HG02884 (cell line): ENCODE measurements around the gene TMEM254.
A peak's percentile ranks its signal among the peaks of the same experiment; 100 is the strongest.
"Not testable (repeated sequence)": the region's sequence is repeated elsewhere in the genome, so short reads cannot be mapped to it uniquely, and the experiment has no call there.

Experiments used
- ATAC-seq: cut with Tn5 transposase; IDR thresholded peaks from one replicate; pipeline ENCODE4 v1.9.1; 2021; ENCODE audit warnings: mild to moderate bottlenecking, moderate library complexity; ENCODE audit not compliant: unreplicated experiment

The TMEM254 gene

GRCh38 chr10:80078448-80079311 lies at the start of gene TMEM254:
Gene TMEM254 (plus strand): TSS chr10:80078665. CDS start chr10:80078700, 35 bp downstream.
- ATAC-seq, result peak; percentile 80

- peak; percentile 88 for ATAC-seq
These were observed 49.3 kb upstream of the TMEM254 start for GRCh38 chr10:80029205-80029604.

- ATAC-seq, result not testable (repeated sequence)
These were observed 48.6 kb upstream of the TMEM254 start for GRCh38 chr10:80029865-80030264.

GRCh38 chr10:80032503-80032902 lies 46.0 kb upstream of the TMEM254 start:
- ATAC-seq, result no peak

- ATAC-seq, result not testable (repeated sequence)
These were observed 43.7 kb upstream of the TMEM254 start for GRCh38 chr10:80034766-80035165.

GRCh38 chr10:80035430-80035829 lies 43.0 kb upstream of the TMEM254 start:
- not testable (repeated sequence) for ATAC-seq

- not testable (repeated sequence) for ATAC-seq
These were observed 41.5 kb upstream of the TMEM254 start for GRCh38 chr10:80036921-80037500.

GRCh38 chr10:80038226-80038625 lies 40.2 kb upstream of the TMEM254 start:
- ATAC-seq, result not testable (repeated sequence)

- no peak for ATAC-seq
These were observed 37.3 kb upstream of the TMEM254 start for GRCh38 chr10:80041162-80041561.

GRCh38 chr10:80044935-80045334 lies 33.5 kb upstream of the TMEM254 start:
- not testable (repeated sequence) for ATAC-seq

- ATAC-seq, result peak; percentile 80
These were observed 31.6 kb upstream of the TMEM254 start for GRCh38 chr10:80046629-80047441.

GRCh38 chr10:80050752-80051151 lies 27.7 kb upstream of the TMEM254 start:
- ATAC-seq, result no peak

GRCh38 chr10:80051993-80052392 lies 26.5 kb upstream of the TMEM254 start:
- no peak for ATAC-seq

GRCh38 chr10:80055760-80056159 lies 22.7 kb upstream of the TMEM254 start:
- ATAC-seq, result no peak

- no peak for ATAC-seq
These were observed 21.3 kb upstream of the TMEM254 start for GRCh38 chr10:80057171-80057570.

GRCh38 chr10:80064120-80064886 lies 14.2 kb upstream of the TMEM254 start:
- ATAC-seq, result no peak

GRCh38 chr10:80066809-80067208 lies 11.7 kb upstream of the TMEM254 start:
- no peak for ATAC-seq

- not testable (repeated sequence) for ATAC-seq
These were observed 10.6 kb upstream of the TMEM254 start for GRCh38 chr10:80067821-80068220.

- no peak for ATAC-seq
These were observed 10.2 kb upstream of the TMEM254 start for GRCh38 chr10:80068270-80068669.

GRCh38 chr10:80070057-80070456 lies 8.4 kb upstream of the TMEM254 start:
- no peak for ATAC-seq

- no peak for ATAC-seq
These were observed 5.9 kb upstream of the TMEM254 start for GRCh38 chr10:80072584-80072983.
